Lower leg skin (tissue), 4 donors: ENCODE measurements around the gene CASP1. TPM values are rescaled to one million over a fixed set of nuclear protein-coding genes. Genes with fewer than 3 reads are reported as not detected.
"Not testable (repeated sequence)": the region's sequence is repeated elsewhere in the genome, so short reads cannot be mapped to it uniquely, and the experiment has no call there.

Experiments
- DNase-seq, 2 donors: peaks; one replicate each; pipeline ENCODE4 v3.0.0-alpha.2; 2019; ENCODE audit warnings: low spot score in 2 of 2
- H3K4me3 ChIP-seq: fragments of 200-600 bp; sonication (generic); 2 replicates; pipeline ENCODE4 v1.5.1; 2017; ENCODE audit warnings: mild to moderate bottlenecking, low read depth; ENCODE audit not compliant: poor library complexity, severe bottlenecking
- CTCF ChIP-seq, 3 donors: fragments of 450-650 bp; IDR thresholded peaks; one replicate each; pipeline ENCODE4 v1.5.1; 2016; ENCODE audit warnings: antibody characterized with exemption in 3 of 3, mild to moderate bottlenecking in 3 of 3, moderate library complexity in 2 of 3
- POLR2A ChIP-seq, 2 donors: fragments of 450-650 bp; IDR thresholded peaks; one replicate each; pipeline ENCODE4 v1.6.1; 2016 to 2017; ENCODE audit warnings: antibody characterized with exemption in 2 of 2, mild to moderate bottlenecking in 1 of 2, moderate library complexity in 1 of 2
- WGBS, 2 donors: methylation state at CpG; one replicate each; pipeline ENCODE4 v1.1.5; 2018; 5-methylcytosine and 5-hydroxymethylcytosine counted together
- intact Hi-C: fragments of 100-400 bp; cut with DNase I; formaldehyde crosslinking; loops from one replicate; pipeline ENCODE4 v1.15.0; 2023; ENCODE audit warnings: low total_unique reads
- total RNA-seq, 4 donors: library from RNA; depleted of rRNA; stranded (reverse); fragments of >200 nt; gene quantifications; one replicate each; pipeline ENCODE4 v1.1.0, GENCODE V29; 2016

Gene CASP1
- total RNA-seq, 4 donors from 2014 or later, result 17.8 to 31.6 (median 22.5) TPM

- DNase-seq, result no peak
- 45 to 58% methylated on average over 8 of the region's 8 CpGs for WGBS, 2 donors
- no peak overlapping the region for H3K4me3 ChIP-seq
- TF ChIP-seq POLR2A (IDR thresholded peaks at IDR 0.05) (no peak), CTCF (IDR thresholded peaks at IDR 0.05) (no peak)
- intact Hi-C loops, result no loop called here
Measured at GRCh38 chr11:105046898-105047579, 12.1 kb upstream of the CASP1 start.

- 37 to 50% methylated on average over 5 of the region's 5 CpGs for WGBS, 2 donors
- intact Hi-C loops, result no loop called here
- TF ChIP-seq POLR2A (IDR thresholded peaks at IDR 0.05) (no peak), CTCF (IDR thresholded peaks at IDR 0.05) (no peak)
- H3K4me3 ChIP-seq, result no peak overlapping the region
- DNase-seq, result peak in 1 of 2 donors; percentile 88
Measured at GRCh38 chr11:105045676-105046296, 10.8 kb upstream of the CASP1 start.

- 14 to 20% methylated on average over 5 of the region's 5 CpGs for WGBS, 2 donors
- H3K4me3 ChIP-seq, DNase-seq, intact Hi-C loops: not testable (repeated sequence)
Measured at GRCh38 chr11:105044557-105045524, 9.9 kb upstream of the CASP1 start, which contains the start of gene CARD16. Gene CARD16 (minus strand): TSS chr11:105045335. CDS start chr11:105045297, 38 bp downstream.

- WGBS, 2 donors, result 52 to 89% methylated on average over 3 of the region's 3 CpGs
- TF ChIP-seq CTCF (IDR thresholded peaks at IDR 0.05) (no peak), POLR2A (IDR thresholded peaks at IDR 0.05) (no peak)
- H3K4me3 ChIP-seq, result no peak overlapping the region
- DNase-seq, result no peak
- intact Hi-C loops, result no loop called here
Measured at GRCh38 chr11:105042178-105042577, 7.2 kb upstream of the CASP1 start.

- DNase-seq, result no peak
- no peak for TF ChIP-seq CTCF (IDR thresholded peaks at IDR 0.05)
- no peak for TF ChIP-seq POLR2A (IDR thresholded peaks at IDR 0.05)
- intact Hi-C loops, result no loop called here
- WGBS, 2 donors, result 75 to 94% methylated on average over 2 of the region's 2 CpGs
- no peak overlapping the region for H3K4me3 ChIP-seq
Measured at GRCh38 chr11:105040703-105041102, 5.8 kb upstream of the CASP1 start.

- intact Hi-C loops, result not testable (repeated sequence)
- WGBS, 2 donors, result 21 to 33% methylated on average over 2 of the region's 2 CpGs
Measured at GRCh38 chr11:105034388-105034787, 556 bp downstream of the CASP1 start.

More at GRCh38 chr11:105034388-105034787, 556 bp downstream of the CASP1 start:
- not testable (repeated sequence) for DNase-seq
- H3K4me3 ChIP-seq, result peak overlapping the region; percentile 26
